ENCODE measurements around the gene FBLN1.

DNA sequence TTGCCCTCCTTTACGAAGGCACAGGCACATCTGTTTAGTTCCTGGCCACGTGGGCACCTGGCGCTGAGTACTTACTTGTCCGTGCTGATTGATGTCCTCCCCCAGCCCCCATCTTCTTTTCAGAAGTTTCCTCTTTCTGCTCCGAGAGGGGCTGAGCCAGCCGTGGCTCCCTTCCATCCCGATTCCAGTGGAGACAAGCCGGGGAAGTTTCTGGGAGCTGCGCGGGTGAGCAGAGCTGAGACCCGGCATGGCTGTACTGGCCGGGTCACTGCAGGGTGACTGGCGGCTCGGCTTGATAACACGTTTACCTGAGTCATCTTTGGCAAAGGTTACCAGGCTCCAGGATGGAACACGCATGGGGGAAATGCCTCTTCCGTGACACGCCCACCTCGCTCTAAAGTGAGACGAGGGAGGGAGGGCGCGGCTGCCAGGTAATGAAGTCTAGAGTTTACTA lies 123.5 kb downstream of the FBLN1 start:
- TF ChIP-seq CTCF (IDR thresholded peaks at IDR 0.05) = no peak
- peak; percentile 39 for TF ChIP-seq POLR2A (IDR thresholded peaks at IDR 0.05)
- TF ChIP-seq POLR2AphosphoS5 (IDR thresholded peaks at IDR 0.05) = peak; percentile 84
